ENCODE measurements around the gene CTCFL.
"Not testable (repeated sequence)": the region's sequence is repeated elsewhere in the genome, so short reads cannot be mapped to it uniquely, and the experiment has no call there.

CTCFL gene

GRCh38 chr20:57504411-57504810 lies 20.5 kb downstream of the CTCFL start:
- DNase-seq = no peak

DNA sequence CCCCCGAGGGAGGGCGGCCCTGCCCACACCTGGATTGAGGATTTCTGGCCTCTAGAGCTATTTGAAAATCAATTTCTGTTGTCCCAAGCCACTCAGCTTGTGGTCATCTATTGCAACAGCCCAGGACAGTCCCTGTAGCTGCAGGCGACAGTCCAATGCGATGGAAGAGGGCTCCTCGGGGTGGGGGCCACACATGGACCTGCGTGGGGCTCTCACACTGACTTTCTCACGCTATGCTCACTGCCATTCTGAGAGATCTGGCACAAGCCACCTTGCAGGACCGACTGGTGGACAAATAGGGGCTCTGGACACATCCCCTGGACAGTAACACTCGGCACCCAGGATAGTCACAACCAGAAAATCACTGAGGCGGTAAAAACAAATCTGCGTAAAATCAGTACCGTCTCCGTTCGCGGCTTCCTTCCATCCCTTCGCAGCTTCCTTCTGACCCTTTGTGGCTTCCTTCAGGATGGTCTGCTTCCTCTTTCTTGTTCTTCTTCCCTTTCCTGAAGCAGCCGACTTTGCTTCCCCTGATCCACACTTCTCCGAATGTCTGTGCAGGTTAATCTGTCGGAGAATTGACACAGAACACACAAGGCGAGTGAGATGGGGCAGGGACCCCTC lies 21.8 kb downstream of the CTCFL start:
- no peak for DNase-seq

GRCh38 chr20:57502336-57502700 lies 22.6 kb downstream of the CTCFL start:
- DNase-seq = no peak

GRCh38 chr20:57501461-57502335 lies 23.2 kb downstream of the CTCFL start:
- no peak for DNase-seq

- no peak for DNase-seq
Measured at GRCh38 chr20:57500962-57501361, 24.0 kb downstream of the CTCFL start.

- DNase-seq = no peak
Measured at GRCh38 chr20:57500235-57500634, 24.7 kb downstream of the CTCFL start.

- DNase-seq = no peak
Measured at GRCh38 chr20:57499676-57500075, 25.3 kb downstream of the CTCFL start.

GRCh38 chr20:57498425-57499400 lies 26.2 kb downstream of the CTCFL start:
- DNase-seq = no peak

DNA sequence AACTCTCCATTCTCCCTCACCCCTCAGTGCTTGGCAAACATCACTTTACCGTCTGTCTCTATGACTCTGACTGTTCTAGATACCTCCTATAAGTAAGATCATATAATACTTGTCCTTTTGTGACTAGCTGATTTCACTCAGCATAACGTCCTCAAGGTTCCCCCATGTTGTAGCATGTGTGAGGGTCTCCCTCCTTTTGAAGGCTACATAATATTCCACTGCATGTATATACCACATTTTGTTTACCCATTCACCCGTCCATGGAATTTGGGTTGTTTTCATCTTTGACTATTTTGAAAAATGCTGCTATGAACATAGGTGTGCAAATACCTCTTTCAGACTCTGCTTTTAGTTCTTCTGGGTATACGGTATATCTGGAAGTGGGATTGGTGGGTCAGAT lies 28.3 kb downstream of the CTCFL start:
- DNase-seq = no peak

DNA sequence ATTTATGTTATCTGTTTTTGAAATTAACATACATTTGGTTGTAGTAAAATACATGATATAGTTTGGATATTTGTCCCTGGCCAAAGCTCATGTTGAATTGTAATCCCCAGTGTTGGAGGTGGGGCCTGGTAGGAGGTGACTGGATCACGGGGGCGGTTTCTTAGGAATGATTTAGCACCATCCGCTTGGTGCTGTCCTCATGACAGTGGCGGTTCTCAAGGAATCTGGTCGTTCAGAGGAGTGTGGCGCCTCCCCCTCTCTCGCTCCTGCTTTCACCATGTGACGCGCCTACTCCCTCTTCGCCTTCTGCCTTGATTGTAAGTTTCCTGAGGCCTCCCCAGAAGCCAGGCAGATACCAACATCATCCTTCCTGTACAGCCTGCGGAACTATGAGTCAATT lies 29.0 kb downstream of the CTCFL start:
- DNase-seq = no peak

GRCh38 chr20:57493091-57493615 lies 31.8 kb downstream of the CTCFL start:
- DNase-seq = no peak

GRCh38 chr20:57491373-57491772 lies 33.6 kb downstream of the CTCFL start:
- no peak for DNase-seq

GRCh38 chr20:57488277-57488676 lies 36.7 kb downstream of the CTCFL start:
- not testable (repeated sequence) for DNase-seq

DNA sequence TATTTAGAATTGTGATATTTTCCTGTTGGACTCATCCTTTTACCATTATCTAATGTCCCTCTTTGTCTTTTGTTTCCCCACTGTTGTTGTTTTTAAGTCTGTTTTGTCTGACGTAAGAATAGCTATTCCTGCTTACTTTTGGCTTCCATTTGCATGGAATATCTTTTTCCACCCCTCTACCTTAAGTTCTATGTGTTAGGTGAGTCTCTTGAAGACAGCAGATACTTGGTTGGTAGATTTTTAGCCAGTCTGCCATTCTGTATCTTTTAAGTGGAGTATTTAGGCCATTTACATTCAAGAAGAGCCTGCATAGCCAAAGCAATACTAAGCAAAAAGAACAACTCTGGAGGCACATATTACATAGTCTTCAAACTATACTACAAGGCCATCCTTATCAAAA lies 39.2 kb downstream of the CTCFL start:
- DNase-seq = no peak

DNA sequence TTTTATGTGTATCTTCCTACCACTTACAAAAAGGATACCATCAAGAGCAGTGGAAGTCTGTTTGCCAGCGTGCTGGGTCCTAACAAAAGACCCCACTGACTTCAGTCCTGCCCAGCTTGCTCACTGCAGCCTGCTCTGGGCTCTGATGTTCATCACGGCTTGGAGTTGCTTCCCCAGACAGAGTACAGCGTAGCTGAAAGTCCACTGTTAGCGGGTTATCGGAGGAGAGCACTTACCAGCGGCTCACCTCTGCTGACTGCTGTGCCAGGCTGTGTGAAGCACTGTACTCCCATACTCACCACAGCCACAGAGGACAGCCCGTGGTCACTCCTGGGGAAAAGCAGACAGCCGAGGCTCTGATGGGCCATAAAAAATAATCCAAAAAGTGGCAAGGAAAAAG lies 40.2 kb downstream of the CTCFL start:
- DNase-seq = no peak

- DNase-seq = no peak
Measured at GRCh38 chr20:57483287-57484050, 41.5 kb downstream of the CTCFL start.

GRCh38 chr20:57482796-57483195 lies 42.1 kb downstream of the CTCFL start:
- no peak for DNase-seq

GRCh38 chr20:57482148-57482547 lies 42.8 kb downstream of the CTCFL start:
- no peak for DNase-seq

GRCh38 chr20:57481281-57481711 lies 43.6 kb downstream of the CTCFL start:
- no peak for DNase-seq

- no peak for DNase-seq
Measured at GRCh38 chr20:57480444-57481160, 44.3 kb downstream of the CTCFL start.

GRCh38 chr20:57479196-57479595 lies 45.7 kb downstream of the CTCFL start:
- no peak for DNase-seq

DNA sequence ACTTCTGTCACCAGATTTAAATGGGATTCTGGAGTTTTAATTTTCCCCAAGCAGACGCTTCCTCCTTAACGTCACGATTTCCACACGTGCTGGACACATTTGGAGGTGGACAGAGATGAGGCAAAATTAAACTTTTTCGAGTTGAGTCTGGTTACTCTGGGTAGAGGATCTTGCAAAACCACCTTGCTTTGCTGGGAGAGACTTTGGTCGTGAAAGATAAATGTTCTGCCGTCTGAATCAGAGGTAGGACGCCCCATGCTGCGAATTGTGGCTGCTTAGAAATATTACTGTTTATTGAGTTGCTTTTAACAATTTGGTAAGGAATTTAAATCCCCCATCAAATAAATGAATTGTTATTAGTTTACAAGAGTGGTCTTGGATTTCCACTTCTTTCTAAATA lies 46.8 kb downstream of the CTCFL start:
- DNase-seq = no peak

Measured in NCI-H2171 (cell line).